Vagina (tissue), 2 donors: ENCODE data around the gene TRIM36.

ENCODE experiments used
- CTCF ChIP-seq, 3 experiments: fragments of 450-650 bp in 2 of 3; fragments of 200-600 bp in 1 of 3; sonication (generic) in 1 of 3; IDR thresholded peaks; one replicate each; pipeline ENCODE4 v1.5.1; 2017 to 2019; ENCODE audit warnings: antibody characterized with exemption in 3 of 3, mild to moderate bottlenecking in 2 of 3, moderate library complexity in 2 of 3
- POLR2AphosphoS5 ChIP-seq, 2 donors: sonication (generic); formaldehyde crosslinking; IDR thresholded peaks; one replicate each; pipeline ENCODE4 v1.9.0; 2017; ENCODE audit warnings: antibody characterized with exemption in 2 of 2, mild to moderate bottlenecking in 2 of 2, low read depth in 1 of 2; ENCODE audit not compliant: insufficient read depth in 1 of 2

GRCh38 chr5:115189866-115190265, 20.2 kb upstream of the TRIM36 start:
- TF ChIP-seq POLR2AphosphoS5 (IDR thresholded peaks at IDR 0.05; ENCODE audit: insufficient read depth in 1 of 2, low read depth in 1 of 2), result no peak
- TF ChIP-seq CTCF (IDR thresholded peaks at IDR 0.05), result no peak
